Stimulated activated CD4-positive, alpha-beta T cell treated with anti-CD3 and anti-CD28 coated beads, TNF-alpha, amount 100 ng/mL, for 24 hours (primary cell): ENCODE results near the gene MLLT6.
A peak's percentile ranks its signal among the peaks of the same experiment; 100 is the strongest.
"Not testable (repeated sequence)": the region's sequence is repeated elsewhere in the genome, so short reads cannot be mapped to it uniquely, and the experiment has no call there.

ENCODE experiments used
- DNase-seq, 3 experiments: peaks; one replicate each; pipeline ENCODE4 v3.0.0-alpha.2; 2020; ENCODE audit warnings: low read depth in 3 of 3

MLLT6 gene

DNA sequence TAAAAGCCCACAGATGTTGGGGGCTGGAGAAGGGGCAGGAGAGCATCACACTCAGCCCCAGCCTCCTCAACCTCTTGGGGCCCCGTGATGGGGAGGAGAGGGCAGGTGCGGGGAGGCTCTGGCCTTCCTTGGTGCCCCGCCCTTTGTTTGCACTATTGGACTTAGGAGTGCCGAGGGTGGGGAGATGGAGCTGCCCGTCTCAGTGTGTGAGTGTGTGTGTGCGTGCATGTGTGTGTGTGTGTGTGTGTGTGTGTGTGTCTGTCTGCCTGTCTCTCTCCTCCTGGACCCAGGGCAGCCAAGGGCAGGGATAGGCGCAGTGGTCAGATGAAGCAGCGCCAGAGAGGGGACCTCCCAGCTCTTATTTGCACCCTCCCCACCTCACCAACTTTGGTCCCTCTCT, 21.1 kb downstream of the MLLT6 start:
- DNase-seq: not testable (repeated sequence)

DNA sequence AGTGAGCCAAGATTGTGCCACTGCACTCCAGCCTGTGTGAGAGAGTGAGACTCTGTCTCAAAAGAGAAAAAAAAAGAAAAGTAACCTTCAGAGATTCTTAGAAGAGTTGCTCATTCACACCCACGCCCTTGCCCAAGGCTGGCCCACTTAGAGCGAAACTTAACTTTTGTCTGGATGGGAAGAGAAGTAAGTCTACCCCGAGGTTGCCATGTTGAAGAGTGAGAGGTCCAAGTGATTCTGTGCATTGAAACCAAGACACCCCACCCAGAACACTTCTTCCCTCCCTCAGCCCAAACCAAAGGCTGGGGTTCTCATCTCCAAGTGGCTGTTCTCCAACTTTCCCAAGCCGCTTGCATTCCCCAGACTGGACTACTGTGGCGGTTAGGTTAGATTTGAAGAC, 22.7 kb downstream of the MLLT6 start:
- peak; percentile 59 to 81 (median 71) for DNase-seq

DNA sequence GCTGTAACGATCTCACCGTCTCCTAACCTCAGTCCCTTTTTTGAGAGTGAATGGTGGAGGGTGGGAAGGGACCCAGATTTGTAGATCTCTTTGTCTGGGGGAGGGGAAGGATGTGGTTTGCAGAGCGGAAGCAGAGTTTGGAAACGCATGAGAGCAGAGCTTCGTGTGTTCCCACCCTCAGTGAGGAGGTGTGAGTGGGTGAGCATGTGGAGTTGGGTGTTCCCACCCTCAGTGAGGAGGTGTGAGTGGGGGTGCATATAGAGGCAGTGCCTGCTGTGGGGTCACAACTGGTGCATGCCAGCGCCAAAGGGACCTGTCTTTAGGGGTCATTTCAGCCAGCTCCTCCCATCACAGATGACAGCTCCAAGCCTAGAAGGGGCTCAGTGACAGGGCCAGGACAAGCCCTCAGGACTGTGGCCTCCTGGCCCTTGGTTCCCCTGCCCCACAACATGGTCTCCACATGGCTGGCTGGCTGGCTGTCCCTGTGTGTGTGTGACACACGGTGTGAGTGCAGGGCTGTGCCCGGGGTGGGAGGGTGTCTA, 23.3 kb downstream of the MLLT6 start:
- DNase-seq: peak in 1 of 3 experiments; percentile 55

DNA sequence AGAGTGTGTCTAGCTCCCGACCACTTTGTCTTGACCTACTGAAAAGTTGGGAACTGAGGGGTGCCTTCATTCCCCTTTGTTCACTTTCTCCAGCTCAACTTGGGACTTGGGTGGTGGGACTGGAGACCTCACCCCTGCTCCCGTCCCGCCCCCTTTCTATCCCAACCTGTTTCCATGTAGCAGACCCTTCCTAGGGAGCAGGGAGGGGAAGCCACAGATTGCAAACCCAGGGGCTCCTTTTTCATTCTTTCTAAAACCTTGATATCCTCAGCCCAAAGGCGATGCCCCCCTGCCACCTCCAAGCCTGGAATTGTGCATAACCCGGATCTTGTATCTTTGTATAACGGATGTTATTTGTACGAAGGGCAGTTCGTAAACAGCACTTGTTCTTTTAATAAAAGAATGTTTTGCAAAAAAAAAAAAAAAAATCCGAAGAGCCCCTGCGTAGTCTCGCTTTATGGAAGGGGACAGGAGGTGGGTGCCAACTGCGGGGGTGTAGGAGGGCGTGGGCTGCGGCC, 24.4 kb downstream of the MLLT6 start:
- DNase-seq: no peak

DNA sequence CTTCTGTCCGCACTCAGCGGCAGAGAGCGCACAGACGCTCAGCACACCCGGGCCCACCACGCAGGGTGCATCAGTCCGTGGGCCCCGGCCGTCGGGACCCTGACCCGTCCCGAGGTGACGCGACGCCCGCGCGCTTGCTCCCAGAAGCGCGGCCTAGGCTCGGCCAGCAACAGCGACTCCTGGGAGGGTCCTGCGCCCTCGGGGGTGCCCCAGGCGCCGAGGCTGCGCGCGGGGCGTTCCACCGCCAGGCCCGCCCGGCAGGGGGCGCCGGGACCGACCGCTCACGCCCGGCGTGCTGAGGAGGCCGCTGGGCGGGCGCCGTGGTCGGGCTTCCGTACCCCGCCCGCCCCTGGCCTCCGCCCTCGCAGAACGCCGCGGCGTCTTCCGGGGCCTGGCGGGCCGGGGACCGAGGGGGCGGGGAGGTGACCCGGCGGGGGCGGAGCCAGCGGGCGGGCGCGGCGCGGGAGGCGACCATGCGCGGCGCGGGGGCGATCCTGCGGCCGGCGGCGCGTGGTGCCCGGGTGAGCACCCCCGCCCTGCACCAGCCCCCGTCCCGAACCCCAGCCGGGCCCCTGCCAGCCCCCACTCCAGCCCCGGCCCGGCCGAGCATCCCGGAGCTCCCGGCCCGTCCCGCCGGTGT, 24.9 kb downstream of the MLLT6 start, which contains the start of gene CISD3:
CISD3 (plus strand) TSS at position 456 of the 640 bp plus-strand sequence; CDS start at position 474, 18 bp downstream.
- peak; percentile 57 to 84 (median 71) for DNase-seq

DNA sequence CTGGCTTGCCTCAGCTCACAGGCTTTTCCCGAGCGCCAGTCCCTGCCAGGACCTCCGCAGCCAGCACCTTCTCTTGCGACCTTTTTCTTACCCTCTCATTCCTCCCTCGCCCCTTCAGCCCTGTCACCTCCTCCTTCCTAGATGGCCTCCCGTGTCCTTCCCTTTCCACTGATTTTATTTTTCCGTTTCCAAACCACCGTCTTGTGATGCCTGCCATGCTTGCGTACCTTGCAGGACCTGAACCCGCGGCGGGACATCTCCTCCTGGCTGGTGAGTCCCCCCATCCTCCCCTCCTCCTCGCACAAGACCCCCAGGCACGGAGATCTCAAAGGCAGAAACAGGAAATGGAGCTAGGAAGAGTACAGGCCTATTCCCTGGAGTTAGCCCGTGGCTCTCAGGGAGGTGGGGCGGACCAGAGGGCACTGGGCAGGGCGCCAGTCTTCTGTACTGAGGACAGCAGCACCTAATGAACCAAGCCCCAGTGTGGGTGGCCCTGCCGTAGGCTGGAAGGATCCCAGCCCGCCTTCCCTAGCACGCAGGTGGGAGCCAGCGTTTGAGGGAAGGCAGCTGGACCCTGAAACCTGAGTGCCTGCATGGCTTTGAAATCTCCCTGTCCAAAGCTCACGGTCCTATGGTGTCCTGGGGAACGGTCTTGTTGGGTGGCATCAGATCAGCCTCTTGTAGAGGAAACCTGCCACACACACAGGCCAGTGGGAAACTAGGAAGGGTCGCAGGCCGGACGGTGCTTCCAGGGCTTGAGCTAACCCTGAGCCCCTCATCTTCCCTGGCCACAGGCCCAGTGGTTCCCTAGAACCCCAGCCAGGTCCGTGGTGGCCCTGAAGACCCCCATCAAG, 25.7 kb downstream of the MLLT6 start:
- DNase-seq: no peak

DNA sequence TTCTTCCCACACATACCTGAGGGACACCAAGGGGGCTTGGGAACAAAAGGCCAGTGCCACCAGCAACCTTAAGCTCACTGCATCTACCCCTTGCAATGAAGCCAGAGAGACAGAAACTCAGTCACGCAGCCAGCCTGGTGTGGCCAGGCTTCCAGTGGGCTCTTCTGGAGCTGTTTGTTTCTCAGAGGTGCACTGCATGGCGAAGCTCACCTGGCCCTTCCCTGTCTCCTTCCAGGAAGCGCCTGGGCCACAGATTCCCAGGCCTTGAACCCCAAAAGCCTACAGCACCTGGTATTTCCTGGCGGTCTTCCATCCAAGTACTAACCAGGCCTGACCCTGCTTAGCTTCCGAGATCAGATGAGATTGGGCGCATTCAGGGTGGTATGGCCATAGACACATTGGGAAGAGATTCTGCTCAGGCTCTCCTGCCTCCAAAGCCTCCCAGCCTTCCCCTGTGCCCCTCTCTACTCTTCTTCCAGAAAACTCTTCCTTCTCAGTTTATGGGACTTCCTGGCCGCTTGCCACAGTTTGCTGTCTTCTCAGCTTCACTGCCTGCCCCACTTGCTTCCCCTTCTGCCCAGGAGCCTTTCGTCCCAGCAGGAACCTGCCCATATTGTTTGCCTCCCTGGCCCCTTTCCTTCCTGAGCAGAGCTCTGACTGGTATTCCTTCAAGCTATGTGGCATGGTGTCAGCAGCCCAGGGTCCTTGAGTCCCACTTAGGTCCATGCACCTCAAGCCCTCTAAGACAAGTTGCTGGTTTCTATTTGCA, 26.6 kb downstream of the MLLT6 start:
- DNase-seq: no peak

DNA sequence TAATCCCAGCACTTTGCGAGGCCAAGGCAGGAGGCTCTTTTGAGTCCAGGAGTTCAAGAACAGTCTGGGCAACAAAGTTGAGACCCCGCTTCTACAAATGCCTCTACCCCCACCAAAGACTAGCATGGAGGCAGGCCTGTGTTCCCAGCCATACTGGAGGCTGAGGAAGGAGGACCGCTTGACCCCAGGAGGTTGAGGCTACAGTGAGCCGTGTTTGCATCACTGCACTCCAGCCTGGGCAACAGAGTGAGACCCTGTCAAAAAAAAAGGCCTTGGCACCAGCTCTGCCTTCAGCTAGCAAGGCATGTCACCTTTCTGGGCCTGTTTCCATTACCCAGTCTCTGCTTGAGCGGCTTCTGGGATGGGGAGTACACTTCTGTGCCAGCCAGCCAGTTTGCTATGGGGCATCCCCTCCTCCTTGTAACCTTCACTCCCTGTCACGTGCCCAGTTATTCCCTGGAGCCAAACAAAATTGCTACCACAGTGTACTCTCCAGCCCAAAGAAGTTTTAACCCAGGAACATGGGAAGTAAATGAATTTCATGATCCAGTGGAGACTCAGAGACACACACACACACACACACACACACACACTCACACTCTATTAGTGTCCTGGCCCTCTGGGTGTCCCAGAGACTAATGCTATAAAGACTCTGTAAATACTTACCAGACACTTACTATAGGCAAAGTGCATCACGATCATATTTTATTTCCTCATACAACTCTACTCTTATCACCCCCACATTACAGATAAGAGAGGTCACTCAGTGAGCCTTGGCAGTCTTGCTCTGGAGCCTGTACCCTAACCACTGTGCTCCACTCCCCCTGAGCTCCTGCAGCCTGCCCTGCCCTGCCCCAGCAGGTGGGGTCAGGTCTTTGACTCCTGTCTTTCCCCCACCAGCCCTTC, 27.6 kb downstream of the MLLT6 start:
- no peak for DNase-seq

DNA sequence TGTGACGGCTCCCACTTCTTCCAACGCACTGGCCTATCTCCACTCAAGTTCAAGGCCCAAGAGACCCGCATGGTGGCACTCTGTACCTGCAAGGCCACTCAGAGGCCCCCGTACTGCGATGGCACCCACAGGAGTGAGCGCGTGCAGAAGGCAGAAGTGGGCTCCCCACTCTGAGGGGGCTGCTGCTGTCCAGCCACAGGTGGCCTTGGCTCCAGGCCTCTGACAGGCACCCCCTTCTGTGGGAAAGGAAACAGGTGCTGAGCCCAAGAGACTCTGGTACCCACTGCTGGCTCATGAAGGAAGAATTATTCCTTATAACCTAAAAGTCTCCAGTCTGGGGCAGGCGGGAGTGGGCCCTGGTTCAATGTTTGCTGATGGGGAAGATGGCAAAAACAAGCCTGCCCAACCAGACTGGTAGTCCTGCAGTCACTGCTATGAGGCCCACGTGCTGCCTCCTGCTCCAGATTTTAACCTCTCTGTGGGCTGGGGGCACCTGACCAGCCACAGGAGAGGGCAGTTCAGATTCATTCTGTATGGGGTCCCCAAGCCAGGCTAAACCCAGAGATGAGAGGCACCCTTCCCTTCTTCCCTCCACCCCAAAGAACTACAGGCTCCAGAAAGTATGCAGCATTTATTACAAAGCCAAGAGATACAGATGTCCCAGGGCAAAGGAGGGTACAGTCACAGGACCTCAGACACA, 28.4 kb downstream of the MLLT6 start:
- no peak for DNase-seq

DNA sequence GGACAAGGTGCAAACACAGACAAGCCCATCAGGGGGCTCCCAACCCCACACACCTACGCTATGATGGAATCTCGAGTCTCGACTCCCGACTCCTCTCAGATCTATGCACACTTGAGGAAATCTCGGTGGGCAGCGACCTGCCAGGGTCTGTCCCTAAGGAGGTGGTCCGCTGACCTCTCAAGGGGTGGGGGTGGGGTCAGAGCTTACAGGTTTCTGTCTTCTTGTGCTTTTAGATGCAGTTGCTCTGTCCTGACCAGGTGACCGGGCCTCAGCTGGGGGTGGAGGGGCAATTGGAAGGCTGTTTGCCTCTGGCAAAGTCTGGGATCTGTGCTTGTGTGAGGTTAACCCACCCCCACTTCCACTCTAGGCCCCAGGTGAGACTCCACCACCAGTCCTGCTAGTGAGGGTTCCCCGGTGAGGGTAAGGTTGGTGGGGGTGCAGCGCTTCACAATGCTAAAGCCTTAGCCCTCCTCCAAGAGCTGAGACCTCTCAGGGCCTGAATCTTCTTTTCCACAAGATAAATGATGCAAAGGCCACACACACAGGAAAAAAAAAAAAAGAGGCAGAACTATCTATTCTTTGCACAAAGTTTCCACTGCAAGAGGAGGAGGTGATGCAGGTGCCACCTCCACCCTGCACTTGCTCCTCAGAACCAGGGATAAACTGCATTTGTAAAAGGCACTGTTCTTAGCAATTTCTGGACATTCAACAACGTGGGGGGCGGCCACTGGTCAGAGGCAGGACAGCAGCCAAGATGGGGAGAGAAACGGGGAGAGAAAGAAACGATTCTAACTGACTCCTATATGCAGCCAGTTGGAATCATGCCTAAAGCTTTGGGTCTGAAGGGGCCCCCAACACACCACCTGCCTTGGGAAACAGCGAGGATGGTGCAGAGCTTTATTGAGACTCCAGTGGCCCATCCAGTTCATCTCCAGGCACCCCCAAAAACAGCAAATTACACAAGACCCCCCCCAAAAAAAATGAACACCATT, 29.2 kb downstream of the MLLT6 start:
- DNase-seq: no peak

DNA sequence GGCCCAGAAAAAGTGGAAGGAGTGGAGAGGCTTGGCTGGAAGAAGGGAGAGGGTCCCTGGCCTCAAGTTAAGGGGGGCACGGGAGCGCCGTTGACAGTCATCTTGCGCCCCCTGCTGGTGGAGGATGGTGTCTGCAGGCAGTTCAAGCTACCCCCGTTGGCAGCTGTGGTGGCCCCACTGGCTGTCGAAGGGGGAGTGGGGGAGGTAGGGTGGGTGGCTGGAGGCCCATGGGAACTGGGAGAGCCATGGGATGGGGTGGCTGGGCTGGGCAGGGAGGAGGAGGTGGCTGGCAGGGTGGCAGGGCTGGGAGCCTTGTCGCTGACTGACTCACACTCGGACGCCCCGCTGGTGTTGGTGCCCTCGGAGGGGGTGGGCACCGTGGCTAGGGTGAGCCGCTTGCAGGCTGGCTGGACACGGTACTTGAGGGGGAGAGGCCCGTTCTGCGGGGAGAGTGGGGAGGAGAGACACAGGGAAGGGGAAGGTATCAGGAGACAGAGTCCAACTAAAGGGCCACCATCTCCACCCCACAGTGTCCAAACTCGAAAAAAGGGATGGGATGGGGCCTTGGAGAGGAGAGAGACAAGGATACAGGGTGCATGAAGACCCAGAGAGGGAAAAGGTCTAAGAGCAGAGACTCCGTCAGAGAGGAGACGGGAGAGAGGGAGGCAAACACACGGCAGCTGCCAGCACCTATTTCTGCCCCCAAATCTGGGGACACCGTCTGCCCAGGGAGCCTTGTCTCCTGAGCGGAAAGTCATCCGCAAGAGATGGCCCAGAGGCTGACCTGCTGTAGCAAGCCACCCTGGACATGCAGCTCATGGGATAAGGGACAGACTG, 30.3 kb downstream of the MLLT6 start:
- DNase-seq: peak; percentile 65 to 71 (median 70)

DNA sequence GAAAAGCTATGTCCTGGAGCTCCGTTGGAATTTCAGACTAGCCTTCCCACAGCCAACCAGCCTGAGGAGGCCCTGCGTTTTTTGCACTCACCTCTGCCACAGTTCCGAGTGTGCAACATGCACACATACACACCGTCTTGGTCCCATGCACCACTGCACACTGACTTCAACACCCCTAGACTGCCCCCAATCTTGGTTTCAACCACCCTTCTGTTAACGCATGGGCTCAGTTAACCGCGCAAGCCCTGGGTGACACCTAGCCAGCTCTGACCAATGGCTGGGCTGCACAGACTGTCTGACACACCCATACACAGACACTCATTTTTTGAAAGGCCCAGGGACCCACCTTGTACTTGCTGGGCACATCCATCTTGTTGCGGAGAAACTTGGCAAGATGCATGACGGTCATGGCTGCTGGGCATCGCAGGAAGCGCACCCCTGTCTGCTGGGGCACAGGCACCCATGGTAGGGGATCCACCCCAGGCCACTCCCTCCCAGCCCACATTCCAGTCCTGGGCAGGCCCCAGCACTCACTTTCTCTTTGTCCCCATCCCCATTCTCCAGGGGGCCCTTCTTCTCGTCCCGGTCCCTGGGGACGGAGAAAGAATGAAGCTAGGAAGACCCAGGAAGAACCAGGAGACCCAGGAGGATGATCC, 33.1 kb downstream of the MLLT6 start:
- no peak for DNase-seq

DNA sequence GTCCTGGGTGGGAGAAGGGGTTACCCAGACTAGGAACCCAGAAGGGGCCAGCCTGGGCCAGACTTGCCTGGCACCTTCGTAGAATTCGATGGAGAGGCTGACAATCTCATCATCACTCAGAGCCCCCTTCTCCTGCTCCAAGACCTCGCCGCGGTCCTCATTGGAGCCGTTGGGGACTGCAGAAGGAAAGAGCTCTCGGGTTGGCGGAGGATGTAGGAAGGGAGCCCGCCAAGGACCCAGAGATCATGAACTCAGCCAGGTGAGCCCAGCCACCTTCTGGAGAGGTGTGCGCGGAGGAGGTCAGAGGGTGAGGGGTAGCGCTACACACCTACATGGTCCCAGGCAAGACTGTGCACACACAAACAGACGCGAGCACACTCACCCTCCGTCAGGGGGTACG, 33.6 kb downstream of the MLLT6 start:
- no peak for DNase-seq

DNA sequence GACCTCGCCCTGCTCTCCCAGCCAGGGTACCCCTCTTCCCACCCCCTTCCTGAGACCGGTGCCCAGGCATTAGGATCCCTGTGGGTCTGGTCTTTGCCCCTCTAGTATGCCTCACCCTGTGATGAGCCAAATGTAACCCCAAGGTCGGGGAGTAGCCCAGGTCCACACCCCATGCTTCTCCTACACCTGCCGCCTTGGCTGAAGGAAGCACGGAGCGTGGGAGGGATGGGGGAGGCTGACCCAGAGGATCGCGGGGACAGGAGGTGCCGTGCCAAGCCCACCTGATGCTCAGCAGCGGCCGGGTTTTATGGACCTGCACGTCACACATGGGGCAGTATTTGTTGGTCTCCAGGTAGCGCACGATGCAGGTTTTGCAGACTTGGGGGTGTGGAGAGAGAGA, 34.2 kb downstream of the MLLT6 start:
- no peak for DNase-seq

DNA sequence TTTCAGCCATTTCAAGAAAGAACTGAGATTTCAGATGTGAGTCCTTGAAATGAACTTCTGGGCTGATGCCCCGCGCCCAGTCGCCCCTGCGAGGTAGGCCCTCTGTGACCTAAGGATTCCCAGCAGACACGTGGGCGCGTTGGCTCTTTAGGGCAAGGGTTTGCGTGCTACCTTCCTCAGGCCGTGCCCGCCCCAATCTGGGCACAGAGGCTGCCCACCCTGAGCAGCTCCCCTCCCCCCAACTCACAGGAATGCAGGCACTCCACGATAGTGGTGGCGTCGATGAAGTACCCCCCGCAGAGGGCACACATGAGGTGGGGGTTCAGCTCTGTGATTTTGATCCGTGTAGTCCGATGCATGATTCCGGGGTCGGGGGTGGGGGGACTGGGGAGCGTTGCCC, 35.0 kb downstream of the MLLT6 start:
- no peak for DNase-seq

DNA sequence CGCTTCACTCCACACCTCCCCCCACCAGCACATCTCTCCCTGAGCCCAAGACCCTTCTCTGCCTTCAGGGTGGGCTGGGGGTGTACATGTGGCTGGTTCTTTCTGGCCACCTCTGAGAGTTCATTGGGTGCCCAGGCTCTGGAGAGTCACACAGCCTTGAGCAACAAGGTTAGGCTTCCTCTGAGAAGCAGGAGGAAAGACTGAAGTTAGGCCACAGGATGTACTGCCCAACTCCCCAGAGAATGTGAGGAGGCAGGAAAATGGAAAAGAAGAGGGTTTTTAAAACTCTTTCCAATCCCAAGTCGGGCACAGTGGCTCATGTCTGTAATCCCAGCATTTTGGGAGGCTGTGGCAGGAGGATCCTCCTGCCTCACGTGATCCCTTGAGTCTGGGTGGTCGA, 35.7 kb downstream of the MLLT6 start:
- DNase-seq: no peak

DNA sequence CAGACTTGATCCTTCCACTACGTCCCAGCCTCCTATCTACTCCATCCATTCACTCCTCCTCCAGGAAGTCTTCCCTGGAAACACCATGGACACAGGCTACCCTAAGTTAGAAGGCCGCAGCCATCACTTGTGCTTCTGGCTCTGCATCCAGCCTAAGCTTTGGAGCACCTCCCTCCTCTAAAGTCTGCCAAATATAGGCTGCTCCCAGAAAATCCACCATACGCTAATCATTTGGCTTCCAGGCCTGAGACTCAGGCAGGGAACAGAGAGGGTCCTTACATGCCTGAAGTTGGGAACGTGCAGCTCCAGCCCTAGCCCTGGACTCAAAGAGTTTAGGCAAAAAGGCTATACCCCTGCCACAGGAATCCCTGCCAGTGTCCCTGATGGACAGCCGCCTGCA, 36.4 kb downstream of the MLLT6 start:
- DNase-seq: no peak
